Stimulated activated naive CD4-positive, alpha-beta T cell (primary cell): Measurements from ENCODE around the gene GCG.

Experiments
- DNase-seq, 6 experiments: peaks; one replicate each; lab custom pipeline; 2025; lab: John Stamatoyannopoulos, UW

The GCG gene

DNA sequence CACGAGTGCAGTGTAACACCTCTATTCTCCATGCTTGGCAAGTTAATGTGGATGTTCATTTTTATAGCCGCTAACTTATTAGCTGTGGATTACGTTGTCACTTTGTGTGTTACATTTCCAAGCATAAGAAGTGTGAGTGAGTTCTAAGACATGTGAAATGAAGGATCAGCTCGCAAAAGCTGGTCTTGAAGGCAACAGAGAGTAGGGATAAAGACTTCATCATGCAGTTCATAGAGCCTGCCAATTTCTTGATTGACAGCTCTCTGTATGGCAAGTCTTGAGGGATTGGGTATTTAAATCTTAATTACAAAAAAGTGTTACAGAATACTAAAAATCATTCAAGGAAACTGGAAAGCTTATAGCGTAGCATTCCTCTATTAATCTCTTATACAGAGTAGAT is 52.2 kb downstream of the GCG start:
- DNase-seq, result no peak
